ENCODE data around the gene TCERG1L. TPM values are rescaled to one million over a fixed set of nuclear protein-coding genes. Genes with fewer than 3 reads are reported as not detected.

TCERG1L gene
- total and polyA plus RNA-seq, 8 donors, result 0.18 TPM; not detected in 7

DNA sequence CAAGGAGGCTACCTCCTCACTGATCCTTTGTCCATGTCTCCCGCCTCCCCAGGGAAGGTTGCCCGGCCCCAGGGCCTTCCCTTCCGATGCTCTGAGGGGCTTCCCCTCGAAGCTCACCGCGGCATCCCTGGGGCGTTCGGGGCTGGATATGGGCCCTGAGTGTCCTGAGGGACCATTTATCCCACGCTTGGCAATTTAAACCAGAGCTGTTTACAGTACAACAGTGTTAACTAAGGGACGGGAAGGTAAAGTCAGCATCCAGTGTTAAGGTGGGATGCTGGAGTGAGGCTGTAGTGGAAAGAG lies 92.0 kb downstream of the TCERG1L start:
- no peak overlapping the region for H3K27ac ChIP-seq
- TF ChIP-seq EP300 (IDR thresholded peaks at IDR 0.05), result no peak
- TF ChIP-seq POLR2AphosphoS5 (IDR thresholded peaks at IDR 0.05), result no peak
- no peak for TF ChIP-seq CTCF (IDR thresholded peaks at IDR 0.05)
- TF ChIP-seq POLR2A (IDR thresholded peaks at IDR 0.05), result no peak

GRCh38 chr10:131218811-131219583 lies 92.5 kb downstream of the TCERG1L start:
- WGBS, 5 donors, result 74 to 86% (median 81%) methylated on average over 14 to 17 of the region's 17 CpGs
- TF ChIP-seq POLR2A (IDR thresholded peaks at IDR 0.05), result no peak
- TF ChIP-seq POLR2AphosphoS5 (IDR thresholded peaks at IDR 0.05), result no peak
- no peak for TF ChIP-seq CTCF (IDR thresholded peaks at IDR 0.05)
- no peak for TF ChIP-seq EP300 (IDR thresholded peaks at IDR 0.05)
- peaks cover 0 to 42% (median 2%) of the 10 kb centered on the region in 3 donors for H3K27me3 ChIP-seq
- intact Hi-C loops (cut with DNase I; ENCODE audit: low total_unique reads), result no loop called here
- H3K9me3 ChIP-seq, result no peaks in the 10 kb centered on the region
- H3K27ac ChIP-seq, result no peak overlapping the region
- no peak for DNase-seq
- no peak overlapping the region for H3K4me3 ChIP-seq
- no peaks in the 10 kb centered on the region for H3K36me3 ChIP-seq
- H3K4me1 ChIP-seq, result no peaks in the 10 kb centered on the region

More for the DNA sequence above, 92.0 kb downstream of the TCERG1L start:
- 86 to 92% (median 90%) methylated on average over 10 of the region's 10 CpGs for WGBS, 5 donors
- H3K27me3 ChIP-seq, result peaks cover 0 to 38% (median 2%) of the 10 kb centered on the region in 3 donors
- DNase-seq, result no peak
- H3K4me1 ChIP-seq, result no peaks in the 10 kb centered on the region
- no peaks in the 10 kb centered on the region for H3K9me3 ChIP-seq
- H3K4me3 ChIP-seq, result no peak overlapping the region
- intact Hi-C loops (cut with DNase I; ENCODE audit: low total_unique reads), result no loop called here
- no peaks in the 10 kb centered on the region for H3K36me3 ChIP-seq

DNA sequence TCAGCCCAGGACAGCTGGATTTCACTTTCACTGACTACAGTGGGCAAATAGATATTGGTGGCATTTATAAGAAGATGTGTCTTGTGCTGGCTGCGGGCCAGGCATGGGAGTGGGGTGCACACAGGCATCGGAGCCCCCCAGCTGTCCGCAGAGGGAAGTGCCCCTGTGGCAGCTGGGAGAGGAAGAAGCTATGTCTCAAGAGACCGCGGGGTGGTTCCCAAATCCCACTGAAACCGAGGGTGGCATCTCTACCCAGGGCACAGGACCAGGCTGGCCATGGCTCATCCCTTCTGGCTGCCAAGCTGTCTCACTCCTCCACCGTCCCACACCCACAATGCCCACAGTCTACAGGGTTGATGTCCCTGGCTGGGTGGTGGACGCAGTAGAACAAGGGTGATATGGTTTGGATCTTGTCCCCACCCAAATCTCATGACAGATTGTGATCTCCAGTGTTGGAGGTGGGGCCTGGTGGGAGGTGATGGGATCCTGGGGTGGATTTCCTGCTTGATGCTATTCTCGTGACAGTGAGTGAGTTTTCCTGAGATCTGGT lies 94.8 kb downstream of the TCERG1L start:
- intact Hi-C loops (cut with DNase I; ENCODE audit: low total_unique reads), result no loop called here
- Histone ChIP-seq H3K9me3 (no peaks in the 10 kb centered on the region), H3K27ac (no peak overlapping the region), H3K27me3 (peaks cover 0 to 44% (median 2%) of the 10 kb centered on the region in 3 donors), H3K36me3 (no peaks in the 10 kb centered on the region), H3K4me1 (no peaks in the 10 kb centered on the region), H3K4me3 (no peak overlapping the region)
- no peak for DNase-seq
- 69 to 83% (median 79%) methylated on average over 7 to 9 of the region's 9 CpGs for WGBS, 5 donors
- TF ChIP-seq CTCF (IDR thresholded peaks at IDR 0.05) (no peak), POLR2A (IDR thresholded peaks at IDR 0.05) (no peak), EP300 (IDR thresholded peaks at IDR 0.05) (no peak), POLR2AphosphoS5 (IDR thresholded peaks at IDR 0.05) (no peak)

- no peak for DNase-seq
- no peaks in the 10 kb centered on the region for H3K4me1 ChIP-seq
- TF ChIP-seq EP300 (IDR thresholded peaks at IDR 0.05) (no peak), CTCF (IDR thresholded peaks at IDR 0.05) (no peak), POLR2A (IDR thresholded peaks at IDR 0.05) (no peak), POLR2AphosphoS5 (IDR thresholded peaks at IDR 0.05) (no peak)
- H3K4me3 ChIP-seq, result no peak overlapping the region
- 88 to 95% (median 92%) methylated on average over 6 of the region's 6 CpGs for WGBS, 5 donors
- H3K27me3 ChIP-seq, result peaks cover 0 to 37% (median 2%) of the 10 kb centered on the region in 3 donors
- no peak overlapping the region for H3K27ac ChIP-seq
- H3K9me3 ChIP-seq, result no peaks in the 10 kb centered on the region
- intact Hi-C loops (cut with DNase I; ENCODE audit: low total_unique reads), result no loop called here
- no peaks in the 10 kb centered on the region for H3K36me3 ChIP-seq
Observed at GRCh38 chr10:131215776-131216175, 95.7 kb downstream of the TCERG1L start.

All from stomach (tissue), 9 donors.